ENCODE data around the gene PDRG1. TPM values are rescaled to one million over a fixed set of nuclear protein-coding genes. Genes with fewer than 3 reads are reported as not detected.

Gene PDRG1
- total RNA-seq, 1 donor from 2014 or later, result 7.8 TPM

GRCh38 chr20:31967830-31968249 is 16.0 kb upstream of the PDRG1 start, which contains the start of gene XKR7:
TSS of gene XKR7 (plus strand) at chr20:31968151. CDS start at chr20:31968176, 25 bp downstream.
- DNase-seq (ENCODE audit: low read depth), result no peak

GRCh38 chr20:31966991-31967655 is 15.3 kb upstream of the PDRG1 start:
- no peak for DNase-seq (ENCODE audit: low read depth)

GRCh38 chr20:31963889-31964288 is 12.0 kb upstream of the PDRG1 start:
- DNase-seq (ENCODE audit: low read depth), result no peak

GRCh38 chr20:31962761-31963160 is 10.9 kb upstream of the PDRG1 start:
- DNase-seq (ENCODE audit: low read depth), result no peak

DNA sequence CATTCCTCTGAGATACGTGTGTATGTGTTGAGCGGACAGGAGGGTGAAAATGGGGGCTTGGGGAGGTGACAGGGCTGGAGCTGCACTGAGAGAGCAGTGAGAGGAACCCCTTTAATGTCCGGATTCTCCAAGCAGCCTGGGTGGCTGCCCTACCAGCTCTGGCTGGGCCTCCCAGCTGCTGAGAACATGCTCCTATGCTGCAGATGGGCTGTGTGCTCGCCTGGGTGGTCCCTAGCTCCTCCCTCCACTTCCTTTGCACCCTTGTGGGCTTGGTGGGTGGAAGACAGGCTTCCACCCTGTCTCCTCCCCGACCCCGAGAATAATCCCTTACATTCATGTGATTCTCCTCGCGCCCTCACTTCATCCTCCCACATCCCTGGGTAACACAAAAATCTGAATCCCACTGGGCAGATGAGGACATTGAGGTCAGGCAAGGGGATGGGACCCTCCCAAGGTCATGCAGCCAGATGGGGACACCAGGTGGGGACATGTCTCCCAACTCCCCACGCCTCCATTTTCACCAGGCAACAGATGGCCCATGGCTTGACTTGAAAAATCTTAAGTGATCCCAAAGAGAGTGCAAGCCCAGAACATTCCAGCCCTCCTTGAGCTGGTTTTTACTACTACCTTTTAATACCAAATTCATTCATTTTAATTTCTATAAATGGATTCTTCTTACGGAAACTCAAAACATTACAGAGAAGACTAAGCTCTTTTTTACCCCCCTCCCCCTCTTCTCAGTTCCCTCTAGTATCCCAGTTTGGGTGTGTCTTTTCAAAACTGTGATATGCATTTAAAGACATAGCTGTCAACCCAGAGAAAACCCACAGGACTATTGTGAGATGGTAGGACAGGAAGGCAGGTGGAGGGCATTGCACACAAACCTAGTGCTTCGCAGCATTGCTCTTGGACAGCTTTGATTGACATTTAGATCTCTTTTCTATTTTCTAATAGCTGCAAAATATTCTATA is 5.0 kb upstream of the PDRG1 start:
- DNase-seq (ENCODE audit: low read depth), result no peak

GRCh38 chr20:31954500-31954899 is 2.7 kb upstream of the PDRG1 start:
- DNase-seq (ENCODE audit: low read depth), result no peak

GRCh38 chr20:31953556-31954148 is 1.8 kb upstream of the PDRG1 start:
- no peak for DNase-seq (ENCODE audit: low read depth)

- DNase-seq (ENCODE audit: low read depth), result no peak
Measured at GRCh38 chr20:31951203-31951529, 680 bp downstream of the PDRG1 start.

DNA sequence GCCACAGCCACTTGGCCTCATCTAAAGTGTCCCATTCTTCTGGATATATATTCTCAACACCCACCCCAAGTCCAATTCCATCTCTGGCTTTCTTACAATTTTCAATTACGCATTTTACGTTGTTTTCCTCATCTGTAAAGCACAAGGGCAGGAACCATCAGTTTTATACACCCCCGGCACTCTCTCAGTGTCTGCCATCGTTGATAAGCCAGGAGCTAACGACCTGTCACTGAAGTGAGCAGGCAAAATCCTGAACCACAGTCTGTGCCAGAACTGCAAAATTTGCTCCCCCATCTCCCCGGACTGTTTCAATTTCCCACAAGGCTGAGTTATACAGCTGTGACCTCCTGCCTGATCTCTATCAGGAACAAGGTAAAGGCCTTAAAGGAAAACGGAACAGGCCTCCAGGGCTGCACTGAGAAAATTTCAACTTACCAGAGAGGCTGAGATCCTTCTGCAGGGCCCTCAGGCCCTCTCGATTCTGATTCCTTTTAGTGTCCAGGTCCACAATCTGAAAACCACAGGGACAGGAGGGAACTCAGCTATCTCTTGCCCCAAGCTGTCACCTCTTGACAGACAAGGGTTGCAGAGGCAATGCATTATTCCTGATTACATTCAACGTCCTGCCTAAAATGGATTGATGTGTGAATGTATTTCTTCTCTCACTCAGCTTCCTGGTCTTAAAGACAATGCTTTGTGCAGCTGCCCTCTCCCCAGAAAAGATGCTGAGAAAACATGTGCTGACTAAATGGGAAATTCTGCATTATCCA is 1.8 kb downstream of the PDRG1 start:
- DNase-seq (ENCODE audit: low read depth), result no peak

DNA sequence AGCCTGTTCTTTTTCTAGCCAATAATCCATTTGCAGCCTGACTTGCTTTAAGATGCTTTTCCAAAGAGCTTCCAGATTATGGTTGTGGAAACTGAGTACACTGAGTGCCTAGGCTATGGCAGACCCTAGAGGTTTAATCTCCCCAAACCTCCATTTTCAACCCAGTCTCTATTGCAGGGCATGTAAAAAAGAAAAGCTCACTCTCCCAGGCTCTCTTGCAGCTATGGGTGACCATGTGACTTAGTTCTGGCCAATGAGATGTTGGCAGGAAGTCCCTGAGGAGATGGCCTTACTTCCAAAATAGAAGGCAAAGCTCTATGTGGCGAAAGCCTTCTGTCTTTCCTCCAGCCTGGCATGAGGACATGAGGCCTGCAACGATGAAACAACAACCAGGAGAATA is 3.8 kb downstream of the PDRG1 start:
- no peak for DNase-seq (ENCODE audit: low read depth)

DNA sequence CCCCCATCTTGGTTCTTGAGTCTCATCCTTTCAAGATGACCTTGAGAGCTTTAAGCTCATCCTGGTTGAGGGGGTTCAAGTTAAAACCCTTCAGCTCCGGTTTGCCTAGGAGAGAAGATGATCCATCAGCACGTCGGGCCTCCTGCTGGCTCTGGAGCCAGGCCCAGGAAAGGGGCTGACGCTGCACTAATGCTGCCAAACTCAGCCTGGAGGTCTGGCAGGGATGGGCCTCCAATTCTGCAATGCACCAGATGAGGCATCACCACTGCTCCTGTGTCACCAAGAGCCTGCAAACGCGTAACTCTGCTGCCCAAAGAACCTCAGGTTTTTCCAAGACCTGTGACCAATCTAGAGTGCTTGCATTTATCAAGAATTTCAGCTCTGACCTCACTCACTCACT is 6.1 kb downstream of the PDRG1 start:
- no peak for DNase-seq (ENCODE audit: low read depth)

GRCh38 chr20:31945319-31945718 is 6.5 kb downstream of the PDRG1 start:
- no peak for DNase-seq (ENCODE audit: low read depth)

DNA sequence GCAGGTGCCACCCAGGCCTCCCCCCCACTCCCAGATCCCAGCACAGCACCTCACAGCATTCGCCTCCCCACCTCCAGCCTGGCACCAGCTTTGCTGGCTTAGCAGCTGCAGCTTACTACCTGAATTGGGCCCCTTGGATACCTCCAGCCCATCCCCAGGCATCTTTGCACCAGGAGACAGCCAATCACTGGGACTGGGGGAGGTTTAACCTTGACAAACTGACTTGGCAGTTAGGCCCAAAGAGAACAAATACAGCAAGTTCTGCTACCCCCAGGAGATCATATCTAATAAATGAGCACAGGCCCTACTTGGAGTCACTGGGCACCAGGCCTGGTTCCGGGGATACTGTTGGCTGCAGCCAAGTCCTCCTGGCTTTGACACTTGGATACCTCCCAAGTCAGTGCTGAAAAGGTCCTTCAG is 8.8 kb downstream of the PDRG1 start:
- DNase-seq (ENCODE audit: low read depth), result no peak

DNA sequence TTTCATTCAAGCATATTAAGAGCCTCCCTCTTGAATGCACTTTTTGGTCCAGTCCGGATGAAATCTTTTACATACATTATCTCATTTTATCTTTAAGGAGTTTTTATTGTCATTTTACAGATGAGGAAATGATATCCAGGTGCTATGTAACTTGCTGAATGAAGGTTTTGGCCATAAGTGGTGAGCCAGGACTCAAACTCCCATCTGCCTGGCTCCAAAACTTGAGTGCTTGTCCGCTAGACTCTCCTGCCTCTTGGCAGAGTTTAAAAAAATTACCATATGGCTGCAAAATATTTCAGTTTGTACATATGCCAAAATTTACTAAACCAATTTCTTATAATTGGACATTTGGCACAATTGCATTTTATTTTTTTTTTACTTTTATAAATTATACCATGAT is 12.2 kb downstream of the PDRG1 start:
- DNase-seq (ENCODE audit: low read depth), result no peak

DNA sequence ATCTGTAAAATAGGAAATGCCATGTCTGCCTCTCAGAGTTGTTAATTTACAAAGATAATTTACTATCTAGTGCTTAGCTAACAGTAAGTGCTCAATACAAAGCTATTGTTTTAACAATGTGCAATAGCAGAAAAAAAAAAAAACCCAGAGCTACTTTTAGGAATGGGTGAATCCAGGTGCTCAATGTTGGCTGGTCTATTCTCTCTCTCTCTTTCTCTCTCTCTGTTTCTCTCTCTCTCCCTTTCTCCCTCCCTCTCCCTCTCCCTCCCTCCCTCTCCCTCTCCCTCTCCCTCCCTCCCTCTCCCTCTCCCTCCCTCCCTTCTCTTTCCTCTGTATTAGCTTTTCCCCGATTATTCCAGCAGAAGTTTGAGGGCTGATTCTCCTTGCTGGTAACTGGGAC is 14.0 kb downstream of the PDRG1 start:
- no peak for DNase-seq (ENCODE audit: low read depth)

GRCh38 chr20:31936420-31936819 is 15.4 kb downstream of the PDRG1 start:
- no peak for DNase-seq (ENCODE audit: low read depth)

DNA sequence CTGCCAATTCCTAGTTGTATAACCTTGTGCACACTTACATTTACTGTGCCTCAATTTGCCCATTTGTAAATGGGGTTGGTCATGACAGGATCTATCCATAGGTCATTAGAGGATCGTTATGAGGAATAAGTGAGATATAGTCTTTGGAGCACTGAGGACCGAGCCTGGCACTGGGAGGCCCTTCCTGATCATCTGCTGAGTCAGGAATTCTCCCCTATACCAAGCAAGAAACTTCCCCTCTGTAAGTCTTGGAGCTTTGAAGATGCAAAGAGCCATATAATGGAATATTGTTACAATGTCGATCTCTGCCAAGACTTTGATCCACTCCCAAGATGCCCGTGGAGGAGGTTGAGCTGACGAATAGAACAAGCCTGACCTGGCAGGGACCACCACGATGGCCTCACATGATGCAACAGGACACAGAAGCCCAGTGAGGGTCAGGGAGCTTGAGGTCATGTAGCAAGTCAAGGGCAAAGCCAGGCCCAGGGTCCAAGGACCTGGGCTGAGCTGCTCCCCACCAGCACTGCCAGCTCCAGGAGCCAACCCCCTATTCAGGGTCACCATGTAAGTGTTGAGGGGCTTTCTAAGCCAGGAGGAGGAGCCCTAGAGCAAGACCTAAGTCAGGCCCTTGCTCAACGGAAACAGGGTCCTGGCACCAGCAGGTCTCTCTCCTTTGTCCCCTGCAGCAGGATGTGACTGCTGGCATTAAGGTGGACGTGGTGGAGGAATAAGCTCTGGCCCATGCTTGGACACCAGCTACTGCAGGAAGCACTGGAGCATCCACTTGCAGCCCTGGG is 16.7 kb downstream of the PDRG1 start:
- DNase-seq (ENCODE audit: low read depth), result no peak

DNA sequence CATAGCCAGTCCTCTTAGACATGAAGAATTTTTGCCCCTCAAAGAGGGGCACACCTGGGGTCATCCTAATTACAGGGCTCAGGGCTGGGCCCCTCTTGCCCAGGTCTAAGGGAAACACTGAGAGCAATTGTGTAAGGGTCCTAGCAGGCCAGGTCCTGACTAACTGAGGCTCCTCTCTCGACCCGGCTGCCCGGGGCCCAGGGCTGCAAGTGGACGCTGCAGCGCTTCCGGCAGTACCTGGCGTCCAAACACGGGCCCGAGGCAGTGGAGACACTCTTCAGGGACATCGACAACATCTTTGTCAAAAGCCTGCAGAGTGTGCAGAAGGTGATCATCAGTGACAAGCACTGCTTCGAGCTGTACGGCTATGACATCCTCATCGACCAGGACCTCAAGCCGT is 17.4 kb downstream of the PDRG1 start:
- DNase-seq (ENCODE audit: low read depth), result no peak

- DNase-seq (ENCODE audit: low read depth), result no peak
Measured at GRCh38 chr20:31933698-31934097, 18.1 kb downstream of the PDRG1 start.

DNA sequence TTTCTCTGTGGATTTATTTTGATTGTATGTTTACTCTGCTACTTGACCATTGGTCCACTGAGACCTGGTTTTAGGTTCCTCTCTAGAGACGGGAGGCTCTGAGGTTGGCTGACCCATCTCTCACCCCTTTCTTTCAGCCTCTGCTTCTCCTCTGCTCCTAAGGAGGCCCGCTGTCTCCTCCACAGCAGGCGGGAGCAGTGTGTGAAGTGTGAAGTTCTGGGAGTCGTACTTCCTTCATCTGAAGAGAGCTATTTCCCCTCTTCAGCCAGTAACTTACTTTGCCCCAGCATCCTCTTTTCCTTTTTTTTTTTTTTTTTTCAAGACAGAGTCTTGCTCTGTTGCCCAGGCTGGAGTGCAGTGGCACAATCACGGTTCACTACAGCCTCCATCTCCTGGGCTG is 21.1 kb downstream of the PDRG1 start:
- DNase-seq (ENCODE audit: low read depth), result no peak

- peak; percentile 40 for DNase-seq (ENCODE audit: low read depth)
Measured at GRCh38 chr20:31929631-31930030, 22.2 kb downstream of the PDRG1 start.
